MCF 10A (cell line): ENCODE data around the gene AIG1. TPM values are rescaled to one million over a fixed set of nuclear protein-coding genes. Genes with fewer than 3 reads are reported as not detected.

ENCODE experiments used
- BruUV-seq: library from RNA; stranded (reverse); fragments of 400-500 nt; replicated peaks from 2 replicates; lab custom pipeline; 2021; lab: Mats Ljungman, UMichigan
- CTCF ChIA-PET: fragments of 300-600 bp; sonication (Branson Sonifier 250); formaldehyde crosslinking; extraction: SDS; loops from one replicate; lab custom pipeline; 2021; ENCODE audit warnings: antibody characterized with exemption, inconsistent platforms; lab: Yijun Ruan, JAX
- POLR2A ChIA-PET: fragments of 300-600, 350-650 bp; sonication (Branson Sonifier 250); formaldehyde crosslinking; extraction: SDS; loops from one replicate; lab custom pipeline; 2020; ENCODE audit warnings: antibody characterized with exemption, inconsistent platforms; lab: Yijun Ruan, JAX
- DNase-seq: peaks from one replicate; pipeline ENCODE4 v3.0.0-alpha.2; 2018; ENCODE audit not compliant: unreplicated experiment
- H3K27ac Mint-ChIP-seq: one replicate; pipeline ENCODE4 v1.8.0; 2022; ENCODE audit warnings: mild to moderate bottlenecking, low read depth, mixed read lengths; ENCODE audit not compliant: unreplicated experiment
- H3K27me3 Mint-ChIP-seq: one replicate; pipeline ENCODE4 v1.8.0; 2022; ENCODE audit warnings: mixed read lengths; ENCODE audit not compliant: insufficient read depth, unreplicated experiment
- H3K36me3 Mint-ChIP-seq: one replicate; pipeline ENCODE4 v1.8.0; 2022; ENCODE audit warnings: mild to moderate bottlenecking, moderate library complexity, mixed read lengths; ENCODE audit not compliant: insufficient read depth, unreplicated experiment
- H3K4me1 Mint-ChIP-seq: one replicate; pipeline ENCODE4 v1.8.0; 2022; ENCODE audit warnings: mixed read lengths; ENCODE audit not compliant: insufficient read depth, unreplicated experiment
- H3K4me3 Mint-ChIP-seq: one replicate; pipeline ENCODE4 v1.8.0; 2022; ENCODE audit warnings: mild to moderate bottlenecking, moderate library complexity, mixed read lengths; ENCODE audit not compliant: unreplicated experiment
- H3K9me3 Mint-ChIP-seq: one replicate; pipeline ENCODE4 v1.8.0; 2022; ENCODE audit warnings: mixed read lengths; ENCODE audit not compliant: unreplicated experiment
- intact Hi-C: fragments of 100-400 bp; cut with micrococcal nuclease; formaldehyde crosslinking; loops from 2 replicates; pipeline ENCODE4 v1.14.1; 2022
- total RNA-seq: library from RNA; stranded (reverse); gene quantifications from 2 replicates; pipeline ENCODE4 v1.2.3, GENCODE V29; 2022
- TF ChIP-seq, protein P1 (sequence below): fragments of 200-600 bp; IDR thresholded peaks from one replicate; pipeline ENCODE4 v1.8.0; 2022; ENCODE audit warnings: antibody characterized with exemption, mild to moderate bottlenecking; ENCODE audit not compliant: unreplicated experiment

The AIG1 gene
- total RNA-seq, 1 experiment from 2014 or later: 106 TPM

DNA sequence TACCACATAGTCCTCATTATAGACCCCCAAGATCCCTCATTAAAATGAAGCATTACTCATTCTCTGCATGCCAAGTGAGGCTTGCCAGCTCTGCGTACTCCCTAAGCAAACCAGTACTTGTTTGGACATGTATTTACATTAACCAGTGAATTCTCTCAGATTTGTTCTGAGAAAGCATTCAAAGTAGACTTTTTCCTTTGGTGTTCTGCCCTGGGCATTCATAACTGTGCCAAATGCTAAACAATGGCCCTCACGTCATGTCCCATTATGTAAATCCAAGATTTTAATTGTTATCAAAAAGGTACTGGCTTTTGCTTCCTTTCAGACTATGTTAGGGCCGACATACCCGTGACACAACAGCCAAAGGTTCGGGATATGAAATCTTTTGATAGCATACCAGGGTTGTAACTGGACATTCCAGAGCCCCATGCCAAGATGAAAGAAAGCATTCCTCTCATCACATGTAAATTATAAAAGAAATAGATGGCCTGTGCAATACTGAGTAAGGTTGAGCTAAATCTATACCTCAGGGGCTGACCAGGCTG is 225.6 kb downstream of the AIG1 start:
- peak; percentile 91 for DNase-seq
- peak overlapping the region; percentile 87 for H3K27ac Mint-ChIP-seq

DNA sequence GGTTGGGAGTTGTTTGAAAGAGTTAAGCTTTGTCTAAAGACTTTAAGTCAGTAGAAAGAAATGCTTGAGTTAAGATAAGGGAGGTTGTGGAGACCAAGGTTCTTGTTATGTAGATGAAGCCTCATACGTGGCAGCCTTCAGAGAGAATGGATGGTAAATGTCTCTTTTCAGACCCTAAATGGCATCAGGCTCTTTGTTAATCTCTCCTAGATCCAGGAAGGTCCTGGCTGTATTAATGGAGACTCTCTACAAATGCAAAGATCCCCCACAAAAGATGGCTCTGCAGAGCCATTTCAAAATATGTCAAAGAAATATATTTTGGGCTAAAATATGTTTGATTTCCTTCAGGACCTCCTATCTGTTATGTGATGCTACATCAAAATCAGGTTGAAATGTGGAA is 228.2 kb downstream of the AIG1 start:
- Mint-ChIP-seq H3K27ac (no peak overlapping the region), H3K9me3 (no peaks in the 10 kb centered on the region), H3K27me3 (no peaks in the 10 kb centered on the region), H3K4me3 (no peak overlapping the region), H3K36me3 (peaks cover 4% of the 10 kb centered on the region), H3K4me1 (peaks cover 23% of the 10 kb centered on the region)
- ChIA-PET POLR2A (interaction anchor here (1.0 kb wide), 1 partner anchor 12 kb away, joined by 3 read pairs; no protein-coding TSS in a partner anchor), CTCF (no interaction called here)
- no TSS peak for BruUV-seq
- intact Hi-C loops: no loop called here
- no peak for DNase-seq
- TF ChIP-seq, protein P1, sequence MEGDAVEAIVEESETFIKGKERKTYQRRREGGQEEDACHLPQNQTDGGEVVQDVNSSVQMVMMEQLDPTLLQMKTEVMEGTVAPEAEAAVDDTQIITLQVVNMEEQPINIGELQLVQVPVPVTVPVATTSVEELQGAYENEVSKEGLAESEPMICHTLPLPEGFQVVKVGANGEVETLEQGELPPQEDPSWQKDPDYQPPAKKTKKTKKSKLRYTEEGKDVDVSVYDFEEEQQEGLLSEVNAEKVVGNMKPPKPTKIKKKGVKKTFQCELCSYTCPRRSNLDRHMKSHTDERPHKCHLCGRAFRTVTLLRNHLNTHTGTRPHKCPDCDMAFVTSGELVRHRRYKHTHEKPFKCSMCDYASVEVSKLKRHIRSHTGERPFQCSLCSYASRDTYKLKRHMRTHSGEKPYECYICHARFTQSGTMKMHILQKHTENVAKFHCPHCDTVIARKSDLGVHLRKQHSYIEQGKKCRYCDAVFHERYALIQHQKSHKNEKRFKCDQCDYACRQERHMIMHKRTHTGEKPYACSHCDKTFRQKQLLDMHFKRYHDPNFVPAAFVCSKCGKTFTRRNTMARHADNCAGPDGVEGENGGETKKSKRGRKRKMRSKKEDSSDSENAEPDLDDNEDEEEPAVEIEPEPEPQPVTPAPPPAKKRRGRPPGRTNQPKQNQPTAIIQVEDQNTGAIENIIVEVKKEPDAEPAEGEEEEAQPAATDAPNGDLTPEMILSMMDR: no peak

More for the DNA sequence above, 225.6 kb downstream of the AIG1 start:
- TF ChIP-seq, protein P1: no peak
- Mint-ChIP-seq H3K27me3 (no peaks in the 10 kb centered on the region), H3K9me3 (no peaks in the 10 kb centered on the region), H3K36me3 (no peaks in the 10 kb centered on the region), H3K4me3 (no peak overlapping the region), H3K4me1 (peaks cover 26% of the 10 kb centered on the region)
- POLR2A ChIA-PET: interaction anchor here (0.7 to 2.9 kb wide), 16 partner anchors 15 to 340 kb away, joined by 3 to 15 read pairs (median 4); no protein-coding TSS in a partner anchor
- BruUV-seq: no TSS peak
- CTCF ChIA-PET: interaction anchor here (0.6 to 1.4 kb wide), 3 partner anchors 16 to 62 kb away, joined by 3 to 4 read pairs (median 3); no protein-coding TSS in a partner anchor
- intact Hi-C loops: no loop called here

DNA sequence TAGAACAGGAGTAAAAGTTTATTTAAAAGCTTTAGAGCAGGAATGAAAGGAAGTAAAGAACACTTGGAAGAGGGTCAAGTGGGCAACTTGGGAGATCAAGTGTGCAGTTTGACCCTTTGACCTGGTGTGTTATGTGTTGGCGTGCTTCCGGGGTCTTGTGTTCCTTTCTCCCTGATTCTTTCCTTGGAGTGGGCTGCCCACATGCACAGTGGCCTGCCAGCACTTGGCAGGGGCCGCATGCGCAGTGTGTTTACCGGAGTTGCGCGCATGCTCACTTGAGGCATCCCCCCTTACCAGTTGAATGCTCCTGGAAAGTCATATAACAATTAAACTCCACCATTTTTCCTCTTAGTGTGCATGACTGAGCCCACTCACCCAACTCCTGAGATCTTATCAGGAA is 229.5 kb downstream of the AIG1 start:
- Mint-ChIP-seq H3K36me3 (peaks cover 4% of the 10 kb centered on the region), H3K27ac (no peak overlapping the region), H3K4me3 (no peak overlapping the region), H3K4me1 (peaks cover 20% of the 10 kb centered on the region), H3K27me3 (no peaks in the 10 kb centered on the region), H3K9me3 (no peaks in the 10 kb centered on the region)
- TF ChIP-seq, protein P1: no peak
- ChIA-PET CTCF (interaction anchor here (0.6 kb wide), 1 partner anchor 10 kb away, joined by 3 read pairs; no protein-coding TSS in a partner anchor), POLR2A (interaction anchor here (0.7 kb wide), 1 partner anchor 256 kb away, joined by 3 read pairs; no protein-coding TSS in a partner anchor)
- intact Hi-C loops: no loop called here
- DNase-seq: no peak
- BruUV-seq: no TSS peak

DNA sequence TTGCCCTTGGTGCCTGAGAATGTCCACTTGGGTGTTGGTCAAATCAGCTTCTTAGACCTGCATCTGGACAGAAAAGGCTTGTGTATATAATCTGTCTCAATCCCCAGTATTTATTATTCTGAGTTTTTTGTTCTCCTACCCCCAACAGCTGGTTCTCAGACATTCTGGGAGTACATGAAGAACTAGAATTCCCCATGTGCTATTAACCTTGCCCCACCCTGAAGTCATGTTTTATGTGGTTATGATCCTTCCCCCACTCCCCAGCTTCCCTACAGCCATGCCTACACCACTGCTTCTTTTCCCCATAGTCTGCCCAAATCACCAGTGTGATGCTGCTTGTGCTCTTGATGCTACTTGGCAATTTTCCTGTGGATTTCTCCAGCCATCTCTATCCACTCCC is 232.8 kb downstream of the AIG1 start:
- BruUV-seq: no TSS peak
- no peak overlapping the region for H3K4me3 Mint-ChIP-seq
- peaks cover 10% of the 10 kb centered on the region for H3K36me3 Mint-ChIP-seq
- no peaks in the 10 kb centered on the region for H3K9me3 Mint-ChIP-seq
- TF ChIP-seq, protein P1: no peak
- POLR2A ChIA-PET: no interaction called here
- CTCF ChIA-PET: interaction anchor here (0.6 kb wide), 1 partner anchor 232 kb away, joined by 4 read pairs; no protein-coding TSS in a partner anchor
- intact Hi-C loops: no loop called here
- no peaks in the 10 kb centered on the region for H3K4me1 Mint-ChIP-seq
- no peaks in the 10 kb centered on the region for H3K27me3 Mint-ChIP-seq
- H3K27ac Mint-ChIP-seq: no peak overlapping the region
- DNase-seq: no peak
